Chondrocyte (in vitro differentiated cells): ENCODE measurements around the gene EEF1E1. TPM values are rescaled to one million over a fixed set of nuclear protein-coding genes. Genes with fewer than 3 reads are reported as not detected.

Source experiments
- DNase-seq: peaks from one replicate; pipeline ENCODE4 v3.0.0; 2021; ENCODE audit warnings: mixed read lengths, low spot score
- H3K27ac Mint-ChIP-seq: one replicate; pipeline ENCODE4 v1.8.0; 2021; ENCODE audit warnings: mild to moderate bottlenecking, moderate library complexity, mixed read lengths; ENCODE audit not compliant: unreplicated experiment
- H3K27me3 Mint-ChIP-seq: 2 replicates; pipeline ENCODE4 v1.8.0; 2021; ENCODE audit warnings: low read depth, mixed read lengths
- H3K36me3 Mint-ChIP-seq: 2 replicates; pipeline ENCODE4 v1.8.0; 2021; ENCODE audit warnings: low read depth, mixed read lengths
- H3K4me1 Mint-ChIP-seq: 2 replicates; pipeline ENCODE4 v1.8.0; 2021; ENCODE audit warnings: low read depth, mild to moderate bottlenecking, mixed read lengths
- H3K4me3 Mint-ChIP-seq: one replicate; pipeline ENCODE4 v1.8.0; 2021; ENCODE audit warnings: mild to moderate bottlenecking, moderate library complexity, mixed read lengths; ENCODE audit not compliant: unreplicated experiment
- H3K9me3 Mint-ChIP-seq: 2 replicates; pipeline ENCODE4 v1.8.0; 2021; ENCODE audit warnings: low read depth, mixed read lengths
- CTCF ChIP-seq: fragments of 200-600 bp; sonication (generic); IDR thresholded peaks from 2 replicates; pipeline ENCODE4 v1.5.0; 2021; ENCODE audit warnings: antibody characterized with exemption, mild to moderate bottlenecking, moderate library complexity
- total RNA-seq: library from RNA; stranded (reverse); gene quantifications from 3 replicates; pipeline ENCODE4 v1.2.1, GENCODE V29; 2021

The EEF1E1 gene
- total RNA-seq, 1 donor from 2014 or later, result 17.9 TPM

- no peak for TF ChIP-seq CTCF
- Mint-ChIP-seq H3K9me3 (no peaks in the 10 kb centered on the region), H3K27ac (no peak overlapping the region), H3K27me3 (no peaks in the 10 kb centered on the region), H3K4me3 (no peak overlapping the region), H3K4me1 (peaks cover 4% of the 10 kb centered on the region), H3K36me3 (no peaks in the 10 kb centered on the region)
- DNase-seq, result no peak
Measured at GRCh38 chr6:8069631-8070284, 32.6 kb downstream of the EEF1E1 start.

GRCh38 chr6:8069151-8069550, 33.2 kb downstream of the EEF1E1 start:
- Mint-ChIP-seq H3K27me3 (no peaks in the 10 kb centered on the region), H3K4me3 (no peak overlapping the region), H3K9me3 (no peaks in the 10 kb centered on the region), H3K4me1 (peaks cover 3% of the 10 kb centered on the region), H3K27ac (no peak overlapping the region), H3K36me3 (no peaks in the 10 kb centered on the region)
- no peak for TF ChIP-seq CTCF
- no peak for DNase-seq

DNA sequence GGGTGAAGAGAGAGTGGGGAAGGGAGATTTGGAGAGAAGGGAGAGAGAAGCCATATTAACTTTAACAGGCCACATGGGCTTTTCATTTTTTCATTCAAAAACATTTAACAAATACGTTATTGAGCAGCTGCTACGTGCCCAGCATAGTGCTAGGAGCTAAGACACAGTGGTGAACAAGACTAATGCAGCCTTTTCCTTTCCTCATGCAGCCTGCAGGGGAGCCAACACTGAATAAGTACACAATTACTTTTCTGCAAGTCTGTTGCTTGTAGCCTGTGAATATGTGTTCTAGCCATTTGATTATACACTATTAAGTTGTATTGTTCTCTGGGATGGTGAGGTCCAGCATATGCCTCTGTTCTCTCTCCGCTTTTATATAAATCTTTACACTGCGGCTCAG, 36.2 kb downstream of the EEF1E1 start:
- H3K27me3 Mint-ChIP-seq, result no peaks in the 10 kb centered on the region
- H3K36me3 Mint-ChIP-seq, result no peaks in the 10 kb centered on the region
- H3K4me3 Mint-ChIP-seq, result no peak overlapping the region
- no peak for DNase-seq
- TF ChIP-seq CTCF, result no peak
- H3K27ac Mint-ChIP-seq, result no peak overlapping the region
- peaks cover 8% of the 10 kb centered on the region for H3K4me1 Mint-ChIP-seq
- H3K9me3 Mint-ChIP-seq, result no peaks in the 10 kb centered on the region

DNA sequence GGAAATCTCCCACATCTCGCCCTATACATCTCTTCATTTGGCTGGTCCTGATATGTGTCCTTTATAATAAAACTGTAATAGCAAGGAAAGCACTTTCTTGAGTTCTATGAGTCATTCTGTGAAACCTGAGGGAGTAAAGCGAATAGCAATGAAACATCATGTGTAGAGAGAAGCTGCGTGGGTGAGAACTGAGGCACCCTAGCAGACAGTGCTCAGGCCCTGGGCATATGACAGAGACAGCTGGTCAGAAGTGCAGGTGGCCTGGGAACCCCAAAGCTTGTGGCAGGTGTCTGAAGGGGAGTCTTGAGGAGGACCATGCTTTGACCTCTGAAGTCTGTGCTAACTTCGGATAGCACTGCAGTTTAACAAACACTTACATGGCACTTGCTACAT, 36.8 kb downstream of the EEF1E1 start:
- Mint-ChIP-seq H3K9me3 (no peaks in the 10 kb centered on the region), H3K4me3 (no peak overlapping the region), H3K36me3 (no peaks in the 10 kb centered on the region), H3K4me1 (peaks cover 8% of the 10 kb centered on the region), H3K27me3 (no peaks in the 10 kb centered on the region), H3K27ac (no peak overlapping the region)
- TF ChIP-seq CTCF, result no peak
- DNase-seq, result no peak

GRCh38 chr6:8064638-8065518, 37.5 kb downstream of the EEF1E1 start:
- H3K27me3 Mint-ChIP-seq, result no peaks in the 10 kb centered on the region
- peak overlapping the region; percentile 91 for H3K4me3 Mint-ChIP-seq
- H3K4me1 Mint-ChIP-seq, result peaks cover 8% of the 10 kb centered on the region
- DNase-seq, result no peak
- H3K27ac Mint-ChIP-seq, result peak overlapping the region; percentile 89
- no peaks in the 10 kb centered on the region for H3K36me3 Mint-ChIP-seq
- H3K9me3 Mint-ChIP-seq, result no peaks in the 10 kb centered on the region
- TF ChIP-seq CTCF, result no peak
